ENCODE data around the gene IL1RAPL2.

GRCh38 chrX:105273326-105273725 is 707.3 kb downstream of the IL1RAPL2 start:
- TF ChIP-seq, protein P1, sequence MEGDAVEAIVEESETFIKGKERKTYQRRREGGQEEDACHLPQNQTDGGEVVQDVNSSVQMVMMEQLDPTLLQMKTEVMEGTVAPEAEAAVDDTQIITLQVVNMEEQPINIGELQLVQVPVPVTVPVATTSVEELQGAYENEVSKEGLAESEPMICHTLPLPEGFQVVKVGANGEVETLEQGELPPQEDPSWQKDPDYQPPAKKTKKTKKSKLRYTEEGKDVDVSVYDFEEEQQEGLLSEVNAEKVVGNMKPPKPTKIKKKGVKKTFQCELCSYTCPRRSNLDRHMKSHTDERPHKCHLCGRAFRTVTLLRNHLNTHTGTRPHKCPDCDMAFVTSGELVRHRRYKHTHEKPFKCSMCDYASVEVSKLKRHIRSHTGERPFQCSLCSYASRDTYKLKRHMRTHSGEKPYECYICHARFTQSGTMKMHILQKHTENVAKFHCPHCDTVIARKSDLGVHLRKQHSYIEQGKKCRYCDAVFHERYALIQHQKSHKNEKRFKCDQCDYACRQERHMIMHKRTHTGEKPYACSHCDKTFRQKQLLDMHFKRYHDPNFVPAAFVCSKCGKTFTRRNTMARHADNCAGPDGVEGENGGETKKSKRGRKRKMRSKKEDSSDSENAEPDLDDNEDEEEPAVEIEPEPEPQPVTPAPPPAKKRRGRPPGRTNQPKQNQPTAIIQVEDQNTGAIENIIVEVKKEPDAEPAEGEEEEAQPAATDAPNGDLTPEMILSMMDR (IDR thresholded peaks at IDR 0.05; ENCODE audit: low read depth, low read length), result no peak
- TF ChIP-seq MAX (IDR thresholded peaks at IDR 0.05; ENCODE audit: low read depth, low read length), result no peak

Data from NB4 (cell line).